M059J (cell line): ENCODE data around the gene AIFM3. TPM values are rescaled to one million over a fixed set of nuclear protein-coding genes. Genes with fewer than 3 reads are reported as not detected.

Experiments
- DNase-seq: peaks from one replicate; pipeline ENCODE4 v3.0.0-alpha.2; 2012; ENCODE audit warnings: low read depth
- total RNA-seq: library from RNA; depleted of rRNA; stranded (reverse); fragments of >200 nt; shearing (Covaris generic); gene quantifications from 2 replicates; pipeline ENCODE4 v1.2.3, GENCODE V29; 2014

The AIFM3 gene
- total RNA-seq, 1 experiment from 2014 or later, result 0.47 TPM

- no peak for DNase-seq
These were observed 8.7 kb downstream of the AIFM3 start for GRCh38 chr22:20975541-20976290.

- DNase-seq, result no peak
These were observed 9.3 kb downstream of the AIFM3 start for GRCh38 chr22:20976291-20976877.

DNA sequence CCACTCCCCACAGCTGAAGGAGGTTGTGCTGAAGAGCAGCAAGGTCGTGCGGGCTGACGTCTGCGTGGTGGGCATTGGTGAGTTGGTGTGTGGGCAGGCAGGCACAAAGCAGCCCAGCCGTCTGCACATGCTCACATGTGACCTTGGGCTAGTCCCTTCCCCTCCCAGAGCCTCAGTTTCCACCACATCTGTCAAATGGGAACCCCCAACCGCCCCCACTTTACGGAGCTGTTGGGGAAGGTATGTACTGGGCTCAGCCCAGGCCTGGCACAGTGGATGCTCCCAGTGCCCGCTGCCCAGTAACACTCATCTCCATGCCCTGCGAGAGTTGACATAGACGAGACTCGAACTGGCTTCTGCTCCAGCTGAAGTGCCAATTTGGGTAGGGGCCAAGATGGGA lies 10.0 kb downstream of the AIFM3 start:
- DNase-seq, result no peak

GRCh38 chr22:20977516-20978170 lies 10.6 kb downstream of the AIFM3 start:
- no peak for DNase-seq

GRCh38 chr22:20978419-20978818 lies 11.4 kb downstream of the AIFM3 start:
- DNase-seq, result no peak

- no peak for DNase-seq
These were observed 12.3 kb downstream of the AIFM3 start for GRCh38 chr22:20979243-20979809.

- no peak for DNase-seq
These were observed 12.9 kb downstream of the AIFM3 start for GRCh38 chr22:20979940-20980453.

DNA sequence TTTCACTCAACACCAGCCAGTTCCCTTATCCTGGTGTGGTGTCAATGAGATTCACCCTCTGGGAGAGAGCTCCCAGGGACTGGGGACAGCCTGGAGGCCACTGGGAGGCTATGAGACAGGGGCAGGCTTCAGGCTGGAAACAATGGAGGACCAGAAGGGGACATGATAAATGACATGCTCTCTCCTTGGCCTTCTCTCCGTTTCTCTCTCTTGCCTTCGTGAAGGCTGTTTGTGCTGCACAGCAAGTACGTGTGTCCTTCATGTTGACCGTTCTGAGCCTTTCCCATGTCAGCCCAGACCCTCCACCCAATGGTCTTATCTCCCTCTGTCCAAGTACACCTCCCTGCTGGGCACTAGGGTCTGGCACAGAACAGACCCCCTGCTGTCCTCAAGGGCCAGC lies 13.5 kb downstream of the AIFM3 start:
- DNase-seq, result no peak

- no peak for DNase-seq
These were observed 14.1 kb downstream of the AIFM3 start for GRCh38 chr22:20980938-20981722.

GRCh38 chr22:20981787-20982562 lies 14.9 kb downstream of the AIFM3 start, which contains the start of gene LZTR1:
Gene LZTR1 (plus strand): TSS chr22:20982297. CDS start chr22:20982372, 75 bp downstream.
- peak; percentile 69 for DNase-seq

DNA sequence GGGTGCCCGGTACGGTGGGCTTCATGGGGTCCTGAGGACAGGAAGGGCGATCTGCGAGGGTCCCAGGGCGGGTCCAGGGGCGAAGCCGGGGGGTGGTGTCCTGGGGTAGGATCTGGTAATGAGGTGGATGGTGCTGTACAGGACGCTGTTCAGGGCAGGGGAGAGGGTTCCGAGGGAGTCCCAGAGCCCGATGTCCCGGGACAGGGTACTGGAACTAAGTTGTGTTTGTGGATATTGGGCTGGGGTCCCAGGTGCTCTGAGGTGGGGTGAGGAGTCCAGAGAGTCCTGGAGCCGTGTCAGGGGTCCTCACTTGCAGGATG lies 15.5 kb downstream of the AIFM3 start:
- DNase-seq, result no peak

- no peak for DNase-seq
These were observed 16.2 kb downstream of the AIFM3 start for GRCh38 chr22:20983081-20983771.

GRCh38 chr22:20985720-20986119 lies 18.7 kb downstream of the AIFM3 start:
- no peak for DNase-seq

- DNase-seq, result no peak
These were observed 19.3 kb downstream of the AIFM3 start for GRCh38 chr22:20986365-20986764.

GRCh38 chr22:20987375-20987774 lies 20.3 kb downstream of the AIFM3 start:
- no peak for DNase-seq

- DNase-seq, result no peak
These were observed 21.7 kb downstream of the AIFM3 start for GRCh38 chr22:20988573-20989322.

DNA sequence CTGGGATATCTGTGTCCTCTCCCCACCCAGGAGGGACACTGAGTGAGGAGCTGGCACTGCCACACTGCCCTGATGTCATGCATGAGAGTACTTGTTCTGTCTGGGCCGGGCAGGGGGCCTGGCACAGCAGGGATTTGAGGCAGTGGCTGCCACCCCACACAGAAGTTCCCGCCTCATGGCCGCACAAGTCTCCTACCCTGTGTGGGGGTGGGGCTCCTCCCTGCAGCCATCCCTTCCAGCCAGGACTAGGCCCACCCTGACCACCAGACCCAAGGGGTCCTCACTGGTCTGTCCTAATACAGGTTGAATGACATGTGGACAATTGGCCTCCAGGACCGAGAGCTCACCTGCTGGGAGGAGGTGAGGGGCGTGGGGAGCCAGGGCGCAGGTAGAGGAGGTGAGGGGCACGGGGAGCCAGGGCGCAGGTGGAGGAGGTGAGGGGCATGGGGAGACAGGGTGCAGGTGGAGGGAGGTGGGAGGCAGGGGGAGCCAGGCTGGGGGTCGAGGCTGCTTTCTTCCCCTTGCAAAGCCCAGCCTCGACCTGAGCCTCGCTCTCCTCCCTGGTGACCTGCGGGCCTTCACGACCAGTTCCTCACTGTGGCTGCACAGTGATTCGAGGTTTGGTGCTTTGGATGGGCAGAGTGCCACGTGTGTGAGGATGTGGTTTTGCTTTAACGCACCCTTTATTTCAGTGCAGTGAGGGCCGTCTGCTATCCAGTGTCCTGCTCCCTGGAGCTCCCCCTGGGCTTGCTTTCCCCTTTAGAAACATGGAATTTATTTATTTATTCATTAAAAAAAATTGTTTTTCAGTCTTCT lies 22.5 kb downstream of the AIFM3 start:
- DNase-seq, result peak; percentile 52
